K562 (cell line): ENCODE measurements around the gene PPP1R14C. TPM values are rescaled to one million over a fixed set of nuclear protein-coding genes. Genes with fewer than 3 reads are reported as not detected.

Experiments used
- ATAC-seq: fragments of 200-7000 bp; cut with Tn5 transposase; 3 replicates; pipeline ENCODE4 v1.9.1; 2020; ENCODE audit warnings: moderate library complexity
- BruUV-seq: library from RNA; stranded (reverse); fragments of 400-500 nt; replicated peaks from 2 replicates; lab custom pipeline; 2021; lab: Mats Ljungman, UMichigan
- CTCF ChIA-PET: fragments of 300-600 bp; formaldehyde crosslinking; extraction: SDS; loops from one replicate; lab custom pipeline; 2021; ENCODE audit warnings: low intra/inter-chr PET ratio; lab: Yijun Ruan, JAX
- POLR2A ChIA-PET: fragments of 300-600, 350-650 bp; sonication (Branson Sonifier 250); formaldehyde crosslinking; extraction: SDS; loops from one replicate; lab custom pipeline; 2021; ENCODE audit warnings: antibody characterized with exemption, inconsistent platforms; lab: Yijun Ruan, JAX
- DNase-seq, 4 experiments: peaks; one replicate each; pipeline versions ENCODE4 v3.0.0 to v3.0.0-alpha.2; 2011 to 2018; ENCODE audit warnings: low spot score in 3 of 4, mixed read lengths in 3 of 4; ENCODE audit errors: extremely low read depth in 1 of 4
- FAIRE-seq: peaks from 2 replicates; lab custom pipeline; 2011; peaks lifted over from hg19 to GRCh38; lab: Jason Lieb, UNC
- H2AFZ ChIP-seq: 2 replicates; pipeline ENCODE4 v1.6.0; 2011; ENCODE audit warnings: low read depth, low read length, control low read depth, inconsistent platforms
- H3K27ac ChIP-seq: fragments of 200-600 bp; 3 replicates; pipeline ENCODE4 v1.8.0; 2011; ENCODE audit warnings: low read depth, mild to moderate bottlenecking, control low read depth, inconsistent platforms, low read length, moderate library complexity, mixed read lengths; ENCODE audit errors: extremely low read depth
- H3K27me3 ChIP-seq, 2 experiments: fragments of 300-600 bp in 1 of 2; 2 replicates in 1 of 2; 3 replicates in 1 of 2; pipeline versions ENCODE4 v1.6.0 to v1.8.0; 2011; ENCODE audit warnings: inconsistent platforms in 2 of 2, low read length in 2 of 2, mild to moderate bottlenecking in 1 of 2, mixed read lengths in 1 of 2, moderate library complexity in 1 of 2; ENCODE audit not compliant: control insufficient read depth in 2 of 2, insufficient read depth in 2 of 2
- H3K36me3 ChIP-seq: fragments of 300-600 bp; 3 replicates; pipeline ENCODE4 v1.8.0; 2011; ENCODE audit warnings: mild to moderate bottlenecking, low read length, inconsistent platforms; ENCODE audit not compliant: control insufficient read depth, insufficient read depth
- H3K4me1 ChIP-seq, 2 experiments: fragments of 200-600 bp in 1 of 2; replicated peaks in 1 of 2; 2 replicates in 1 of 2; 3 replicates in 1 of 2; pipeline versions ENCODE4 v1.5.1 to v1.8.0; 2011; ENCODE audit warnings: inconsistent platforms in 2 of 2, low read length in 2 of 2, mild to moderate bottlenecking in 1 of 2, mixed read lengths in 1 of 2, moderate library complexity in 1 of 2; ENCODE audit not compliant: control insufficient read depth in 2 of 2, insufficient read depth in 2 of 2
- H3K4me2 ChIP-seq: 2 replicates; pipeline ENCODE4 v1.6.1; 2011; ENCODE audit warnings: low read length, control low read depth, inconsistent platforms, mixed read lengths; ENCODE audit not compliant: insufficient read depth
- H3K4me3 ChIP-seq: fragments of 200-600 bp; sonication (generic), shearing (Covaris generic); 2 replicates; pipeline ENCODE4 v1.5.1; 2016; ENCODE audit warnings: control low read depth, inconsistent platforms
- H3K79me2 ChIP-seq: fragments of 200-600 bp; 3 replicates; pipeline ENCODE4 v1.8.0; 2011; ENCODE audit warnings: low read length, inconsistent platforms; ENCODE audit not compliant: control insufficient read depth, insufficient read depth
- H3K9ac ChIP-seq, 2 experiments: 2 replicates each; pipeline versions ENCODE4 v1.6.0 to v1.6.1; 2011; ENCODE audit warnings: low read depth in 2 of 2, low read length in 2 of 2, control low read depth in 1 of 2, inconsistent platforms in 1 of 2, mild to moderate bottlenecking in 1 of 2, mixed read lengths in 1 of 2; ENCODE audit not compliant: insufficient read depth in 1 of 2
- H3K9me1 ChIP-seq: one replicate; pipeline ENCODE4 v1.6.0; 2011; ENCODE audit warnings: inconsistent platforms, mild to moderate bottlenecking, low read length, moderate library complexity; ENCODE audit not compliant: control insufficient read depth, insufficient read depth
- H3K9me3 ChIP-seq: replicated peaks from 2 replicates; pipeline ENCODE4 v1.5.1; 2011; ENCODE audit warnings: low read depth, low read length, inconsistent platforms; ENCODE audit not compliant: control insufficient read depth, insufficient read depth
- H4K20me1 ChIP-seq: replicated peaks from 2 replicates; pipeline ENCODE4 v1.6.1; 2011; ENCODE audit warnings: low read length, inconsistent platforms, mixed read lengths; ENCODE audit not compliant: control insufficient read depth, insufficient read depth
- ARID3A ChIP-seq: IDR thresholded peaks from 2 replicates; pipeline ENCODE4 v1.6.1; 2012; ENCODE audit warnings: low read depth, low read length, improper control_type of control experiment, borderline replicate concordance
- CEBPG ChIP-seq, 3 experiments: fragments of 200-800 bp in 1 of 3; sonication (Bioruptor generic) in 1 of 3; sonication (generic) in 1 of 3; formaldehyde crosslinking in 1 of 3; IDR thresholded peaks in 2 of 3; conservative IDR thresholded peaks in 1 of 3; 2 replicates each; pipeline versions ENCODE4 v1.6.1 to v1.8.0; 2016 to 2022; ENCODE audit warnings: missing compliant biosample characterization in 2 of 3, missing genetic modification characterization in 2 of 3, mild to moderate bottlenecking in 1 of 3, missing genetic modification reagents in 1 of 3
- CSDE1 ChIP-seq, 2 experiments: fragments of 450-650 bp; IDR thresholded peaks; 2 replicates each; pipeline ENCODE4 v1.6.1; 2016; ENCODE audit warnings: mild to moderate bottlenecking in 1 of 2
- ID3 ChIP-seq, 2 experiments: fragments of 250-450 bp in 1 of 2; fragments of 450-650 bp in 1 of 2; sonication (Bioruptor Pico) in 1 of 2; IDR thresholded peaks; 2 replicates each; pipeline versions ENCODE4 v1.6.1 to v1.8.0; 2016 to 2021; ENCODE audit warnings: mild to moderate bottlenecking in 2 of 2, moderate library complexity in 2 of 2, missing compliant biosample characterization in 1 of 2, missing genetic modification characterization in 1 of 2
- MCM3 ChIP-seq: fragments of 450-650 bp; IDR thresholded peaks from 2 replicates; pipeline ENCODE4 v1.6.1; 2016
- NR2C2 ChIP-seq, 2 experiments: fragments of 200-800 bp in 1 of 2; sonication (Bioruptor generic) in 1 of 2; sonication (generic) in 1 of 2; formaldehyde crosslinking in 1 of 2; IDR thresholded peaks; 2 replicates each; pipeline versions ENCODE4 v1.6.1 to v1.8.0; 2016 to 2022; ENCODE audit warnings: mild to moderate bottlenecking in 1 of 2, missing compliant biosample characterization in 1 of 2, missing genetic modification characterization in 1 of 2, missing genetic modification reagents in 1 of 2
- PHF21A ChIP-seq: fragments of 450-650 bp; IDR thresholded peaks from 2 replicates; pipeline ENCODE4 v1.6.1; 2017; ENCODE audit warnings: low read depth, borderline replicate concordance
- TSC22D4 ChIP-seq: fragments of 450-650 bp; IDR thresholded peaks from 2 replicates; pipeline ENCODE4 v1.6.1; 2016; ENCODE audit warnings: missing genetic modification characterization, missing biosample characterization, control low read depth
- ZBED1 ChIP-seq: IDR thresholded peaks from 2 replicates; pipeline ENCODE4 v1.6.1; 2014
- ZNF324 ChIP-seq: fragments of 250-450 bp; sonication (Bioruptor Pico); IDR thresholded peaks from 2 replicates; pipeline ENCODE4 v1.4.0; 2020; ENCODE audit warnings: mild to moderate bottlenecking
- ZNF551 ChIP-seq: fragments of 250-450 bp; sonication (Bioruptor Pico); IDR thresholded peaks from 2 replicates; pipeline ENCODE4 v1.5.0; 2021; ENCODE audit warnings: mild to moderate bottlenecking, moderate library complexity
- ZNF717 ChIP-seq: fragments of 250-450 bp; sonication (Bioruptor Pico); IDR thresholded peaks from 2 replicates; pipeline ENCODE4 v1.5.0; 2021
- ZNF76 ChIP-seq: fragments of 250-450 bp; sonication (Bioruptor Pico); IDR thresholded peaks from 2 replicates; pipeline ENCODE4 v1.4.0; 2020; ENCODE audit warnings: mild to moderate bottlenecking, moderate library complexity, borderline replicate concordance
- WGBS: fragments of 100-300 bp; shearing (Covaris generic); methylation state at CpG from one replicate; pipeline ENCODE4 v1.1.6; 2016; ENCODE audit warnings: low coverage, mixed read lengths; ENCODE audit not compliant: insufficient coverage; ENCODE audit errors: missing lambda C conversion rate; 5-methylcytosine and 5-hydroxymethylcytosine counted together
- in situ Hi-C: fragments of 300-500 bp; cut with MboI; formaldehyde crosslinking; loops from 4 replicates; pipeline ENCODE4 v1.15.0; 2018; ENCODE audit warnings: inconsistent platforms, mixed read lengths
- intact Hi-C: fragments of 100-400 bp; cut with micrococcal nuclease; formaldehyde crosslinking; loops from 2 replicates; pipeline ENCODE4 v1.14.2; 2022
- polyA plus RNA-seq, 8 experiments: library from polyadenylated mRNA; depleted of rRNA in 4 of 8; stranded (reverse) in 5 of 8; unstranded in 3 of 8; fragments of >200 nt; fragmentation: Nextera tagmentation in 2 of 8; fragmentation: Illumina TruSeq in 1 of 8; extraction: Ambion mirVana in 2 of 8; extraction: Trizol in 1 of 8; gene quantifications; 2 replicates each; pipeline versions ENCODE4 v1.2.1 to v1.2.3, GENCODE V29; 2011 to 2014; ENCODE audit warnings: inconsistent platforms in 1 of 8, missing spikeins in 1 of 8
- total RNA-seq, 7 experiments: library from RNA; depleted of rRNA in 6 of 7; stranded (reverse); fragments of >200 nt in 6 of 7; fragmentation: Illumina TruSeq in 2 of 7; extraction: Trizol in 2 of 7; gene quantifications; 2 replicates each; pipeline versions ENCODE4 v1.2.1 to v1.2.3, GENCODE V29; 2011 to 2021; ENCODE audit warnings: low replicate concordance in 1 of 7

Gene PPP1R14C
- total and polyA plus RNA-seq, 9 of the 15 experiments (the other 6 are each of a cell fraction or from before 2014, with no cell fraction given): 4.5 to 16.6 (median 11.9) TPM

GRCh38 chr6:150185732-150186117 lies 42.9 kb downstream of the PPP1R14C start:
- intact Hi-C loops (loop anchor here (1.0 to 5.0 kb wide), 2 partner anchors 103 to 150 kb away; no protein-coding TSS in a partner anchor), in situ Hi-C loops (no loop called here)
- Histone ChIP-seq H3K9ac (no peak overlapping the region; a peak in 1 of 4 replicates), H3K4me1 (peaks cover 15 to 27% of the 10 kb centered on the region in 2 experiments; a peak in 4 of 5 replicates), H3K36me3 (no peaks in the 10 kb centered on the region), H3K9me3 (no peaks in the 10 kb centered on the region), H3K27me3 (no peaks in the 10 kb centered on the region), H4K20me1 (no peaks in the 10 kb centered on the region), H3K4me2 (no peak overlapping the region), H2AFZ (no peak overlapping the region), H3K4me3 (no peak overlapping the region), H3K27ac (no peak overlapping the region), H3K9me1 (no peaks in the 10 kb centered on the region), H3K79me2 (peaks cover 2% of the 10 kb centered on the region; the same call in 1 of the 3 replicates)
- ATAC-seq: peak; percentile 12; the same call in 2 of the 3 replicates
- 82% methylated on average over 8 of the region's 8 CpGs for WGBS
- TF ChIP-seq CSDE1 (IDR thresholded peaks at IDR 0.05) (no peak), ZBED1 (no peak), CEBPG (CRISPR knock-in tag; IDR thresholded peaks at IDR 0.05) (no peak), CEBPG (tag; conservative IDR thresholded peaks at IDR 0.05 in 1 of 2, IDR thresholded peaks at IDR 0.05 in 1 of 2) (no peak), PHF21A (no peak), ZNF76 (no peak), ZNF551 (CRISPR knock-in tag) (no peak), ARID3A (no peak), TSC22D4 (tag) (no peak), ZNF717 (no peak), MCM3 (no peak), ID3 (CRISPR knock-in tag; IDR thresholded peaks at IDR 0.05) (no peak), ID3 (tag; IDR thresholded peaks at IDR 0.05) (no peak), NR2C2 (CRISPR knock-in tag; IDR thresholded peaks at IDR 0.05) (no peak), NR2C2 (tag; IDR thresholded peaks at IDR 0.05) (no peak), ZNF324 (CRISPR knock-in tag) (no peak)
- no peak for DNase-seq
- CTCF ChIA-PET: no interaction called here
- no peak for FAIRE-seq
- POLR2A ChIA-PET: interaction anchor here (1.3 to 1.4 kb wide), 2 partner anchors 11 to 17 kb away, joined by 3 to 4 read pairs; no protein-coding TSS in a partner anchor
- BruUV-seq: no TSS peak
